Astrocyte (in vitro differentiated cells and primary cell): ENCODE data around the gene ABLIM2.

Experiments used
- CTCF ChIP-seq: IDR thresholded peaks from 2 replicates; pipeline ENCODE4 v1.5.1; 2011; ENCODE audit warnings: low read depth, mild to moderate bottlenecking, inconsistent platforms, low read length, moderate library complexity; ENCODE audit not compliant: insufficient read depth
- EZH2 ChIP-seq: IDR thresholded peaks from 2 replicates; pipeline ENCODE4 v1.6.1; 2012; ENCODE audit warnings: mild to moderate bottlenecking, low read length, inconsistent platforms; ENCODE audit not compliant: insufficient read depth

DNA sequence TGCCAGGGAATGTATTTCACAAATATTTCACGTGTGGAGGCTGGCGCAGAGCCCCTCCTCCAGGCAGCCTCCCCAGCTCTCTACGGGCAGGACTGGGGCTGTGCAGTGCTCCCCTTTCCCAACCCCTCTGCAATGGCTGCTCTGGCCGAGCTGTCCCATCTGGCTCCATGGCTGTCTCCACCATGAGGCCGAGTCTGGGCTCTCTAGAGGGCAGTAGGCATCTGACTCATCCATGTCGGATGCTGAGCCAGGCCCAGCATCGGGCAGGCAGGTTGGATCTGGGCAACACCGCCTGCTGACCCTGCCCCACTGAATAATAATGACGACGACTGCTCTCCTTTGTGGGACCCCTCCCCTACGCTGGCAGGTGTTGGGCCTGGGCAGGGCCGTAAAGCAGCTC lies 29.5 kb upstream of the ABLIM2 start:
- no peak for TF ChIP-seq CTCF
- no peak for TF ChIP-seq EZH2
